Neutrophil (primary cell): ENCODE measurements around the gene TSHZ2.
"Not testable (repeated sequence)": the region's sequence is repeated elsewhere in the genome, so short reads cannot be mapped to it uniquely, and the experiment has no call there.

Experiments used
- H3K27ac ChIP-seq: fragments of 200-600 bp; sonication (generic); 2 replicates; pipeline ENCODE4 v1.5.1; 2016; ENCODE audit warnings: mild to moderate bottlenecking, moderate library complexity
- H3K27me3 ChIP-seq: fragments of 200-600 bp; sonication (generic); 2 replicates; pipeline ENCODE4 v1.6.0; 2016; ENCODE audit warnings: mild to moderate bottlenecking
- H3K36me3 ChIP-seq: fragments of 200-600 bp; sonication (generic); 2 replicates; pipeline ENCODE4 v1.5.1; 2017
- H3K4me1 ChIP-seq, 2 experiments: fragments of 200-600 bp in 1 of 2; sonication (generic) in 1 of 2; 1 replicate in 1 of 2; 2 replicates in 1 of 2; pipeline versions ENCODE4 v1.5.1 to v1.6.1; 2013 to 2016; ENCODE audit warnings: low read depth in 1 of 2, low read length in 1 of 2, mild to moderate bottlenecking in 1 of 2, moderate library complexity in 1 of 2; ENCODE audit not compliant: control insufficient read depth in 1 of 2, insufficient read depth in 1 of 2
- H3K4me3 ChIP-seq, 2 experiments: fragments of 200-600 bp in 1 of 2; sonication (generic) in 1 of 2; 1 replicate in 1 of 2; 2 replicates in 1 of 2; pipeline ENCODE4 v1.5.1; 2013 to 2016; ENCODE audit warnings: low read depth in 1 of 2, low read length in 1 of 2, mild to moderate bottlenecking in 1 of 2, moderate library complexity in 1 of 2
- H3K9me3 ChIP-seq: fragments of 200-600 bp; sonication (generic); 2 replicates; pipeline ENCODE4 v1.5.1; 2016
- TF ChIP-seq, protein P1 (sequence below): fragments of 200-600 bp; sonication (generic); IDR thresholded peaks from 2 replicates; pipeline ENCODE4 v1.5.1; 2016; ENCODE audit warnings: antibody characterized with exemption

Gene TSHZ2

GRCh38 chr20:53411891-53412290 is 439.7 kb downstream of the TSHZ2 start:
- peaks cover 39 to 41% of the 10 kb centered on the region in 2 experiments for H3K4me1 ChIP-seq
- no peaks in the 10 kb centered on the region for H3K9me3 ChIP-seq
- H3K27ac ChIP-seq: no peak overlapping the region
- H3K27me3 ChIP-seq: no peaks in the 10 kb centered on the region
- no peaks in the 10 kb centered on the region for H3K36me3 ChIP-seq
- no peak overlapping the region for H3K4me3 ChIP-seq
- TF ChIP-seq, protein P1, sequence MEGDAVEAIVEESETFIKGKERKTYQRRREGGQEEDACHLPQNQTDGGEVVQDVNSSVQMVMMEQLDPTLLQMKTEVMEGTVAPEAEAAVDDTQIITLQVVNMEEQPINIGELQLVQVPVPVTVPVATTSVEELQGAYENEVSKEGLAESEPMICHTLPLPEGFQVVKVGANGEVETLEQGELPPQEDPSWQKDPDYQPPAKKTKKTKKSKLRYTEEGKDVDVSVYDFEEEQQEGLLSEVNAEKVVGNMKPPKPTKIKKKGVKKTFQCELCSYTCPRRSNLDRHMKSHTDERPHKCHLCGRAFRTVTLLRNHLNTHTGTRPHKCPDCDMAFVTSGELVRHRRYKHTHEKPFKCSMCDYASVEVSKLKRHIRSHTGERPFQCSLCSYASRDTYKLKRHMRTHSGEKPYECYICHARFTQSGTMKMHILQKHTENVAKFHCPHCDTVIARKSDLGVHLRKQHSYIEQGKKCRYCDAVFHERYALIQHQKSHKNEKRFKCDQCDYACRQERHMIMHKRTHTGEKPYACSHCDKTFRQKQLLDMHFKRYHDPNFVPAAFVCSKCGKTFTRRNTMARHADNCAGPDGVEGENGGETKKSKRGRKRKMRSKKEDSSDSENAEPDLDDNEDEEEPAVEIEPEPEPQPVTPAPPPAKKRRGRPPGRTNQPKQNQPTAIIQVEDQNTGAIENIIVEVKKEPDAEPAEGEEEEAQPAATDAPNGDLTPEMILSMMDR: no peak

DNA sequence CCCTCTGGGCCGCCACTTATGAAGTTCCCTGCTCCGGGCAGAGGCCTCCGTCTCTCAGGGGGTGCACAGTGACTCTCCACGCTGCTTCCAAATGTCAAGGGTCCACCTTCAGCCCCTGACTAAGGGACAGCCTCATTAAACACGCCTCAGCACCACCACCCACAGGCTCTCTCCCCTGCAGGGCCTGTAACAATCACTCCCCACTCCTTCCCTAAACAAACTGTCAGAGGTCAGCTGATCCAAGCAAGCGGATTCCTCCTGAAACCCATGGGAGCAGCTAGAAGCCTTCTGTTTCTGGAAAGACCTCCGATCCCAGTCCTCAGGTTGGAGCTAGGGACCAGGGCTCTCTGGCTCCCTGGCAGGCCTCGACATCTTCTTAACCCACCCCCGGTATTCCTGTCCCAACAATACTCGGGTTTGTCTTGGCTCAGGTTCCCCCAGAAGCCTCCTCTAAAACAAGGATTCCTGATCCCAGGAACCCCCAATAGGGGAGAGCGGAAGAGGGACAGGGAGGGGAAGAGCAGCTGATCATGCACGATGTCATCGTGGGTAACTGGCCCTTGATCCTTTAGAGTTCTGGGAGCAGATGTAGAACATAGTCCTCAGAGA is 440.5 kb downstream of the TSHZ2 start:
- Histone ChIP-seq H3K4me1 (peaks cover 33 to 34% of the 10 kb centered on the region in 2 experiments), H3K9me3 (no peaks in the 10 kb centered on the region), H3K27ac (peak overlapping the region; percentile 33), H3K4me3 (peak overlapping the region in 1 of 2 experiments; percentile 11), H3K36me3 (no peaks in the 10 kb centered on the region), H3K27me3 (no peaks in the 10 kb centered on the region)
- TF ChIP-seq, protein P1: no peak

- Histone ChIP-seq H3K4me1 (peaks cover 27 to 29% of the 10 kb centered on the region in 2 experiments), H3K36me3 (no peaks in the 10 kb centered on the region), H3K27me3 (no peaks in the 10 kb centered on the region), H3K27ac (peak overlapping the region; percentile 33), H3K4me3 (peak overlapping the region in 1 of 2 experiments; percentile 11), H3K9me3 (no peaks in the 10 kb centered on the region)
- TF ChIP-seq, protein P1: peak; percentile 66
Observed at GRCh38 chr20:53413186-53413631, 441.1 kb downstream of the TSHZ2 start.

DNA sequence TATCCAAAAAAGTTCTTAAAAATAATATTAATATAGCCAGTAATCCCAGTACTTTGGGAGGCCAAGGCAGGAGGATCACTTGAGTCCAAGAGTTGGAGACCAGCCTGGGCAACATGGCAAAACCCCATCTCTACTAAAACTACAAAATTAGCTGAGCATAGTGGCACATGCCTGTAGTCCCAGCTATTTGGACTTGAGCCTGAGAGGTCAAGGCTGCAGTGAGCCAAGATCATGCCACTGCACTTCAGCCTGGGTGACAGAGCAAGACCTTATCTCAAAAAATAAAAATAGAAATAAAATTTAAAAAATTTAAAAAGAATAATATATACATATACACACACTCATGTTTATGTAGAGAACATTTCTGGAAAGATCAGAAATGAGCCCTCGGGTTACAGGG is 441.7 kb downstream of the TSHZ2 start:
- H3K27me3 ChIP-seq, H3K4me3 ChIP-seq, H3K27ac ChIP-seq, H3K36me3 ChIP-seq, H3K9me3 ChIP-seq: not testable (repeated sequence)
- H3K4me1 ChIP-seq: peaks cover 21 to 23% of the 10 kb centered on the region in 2 experiments

DNA sequence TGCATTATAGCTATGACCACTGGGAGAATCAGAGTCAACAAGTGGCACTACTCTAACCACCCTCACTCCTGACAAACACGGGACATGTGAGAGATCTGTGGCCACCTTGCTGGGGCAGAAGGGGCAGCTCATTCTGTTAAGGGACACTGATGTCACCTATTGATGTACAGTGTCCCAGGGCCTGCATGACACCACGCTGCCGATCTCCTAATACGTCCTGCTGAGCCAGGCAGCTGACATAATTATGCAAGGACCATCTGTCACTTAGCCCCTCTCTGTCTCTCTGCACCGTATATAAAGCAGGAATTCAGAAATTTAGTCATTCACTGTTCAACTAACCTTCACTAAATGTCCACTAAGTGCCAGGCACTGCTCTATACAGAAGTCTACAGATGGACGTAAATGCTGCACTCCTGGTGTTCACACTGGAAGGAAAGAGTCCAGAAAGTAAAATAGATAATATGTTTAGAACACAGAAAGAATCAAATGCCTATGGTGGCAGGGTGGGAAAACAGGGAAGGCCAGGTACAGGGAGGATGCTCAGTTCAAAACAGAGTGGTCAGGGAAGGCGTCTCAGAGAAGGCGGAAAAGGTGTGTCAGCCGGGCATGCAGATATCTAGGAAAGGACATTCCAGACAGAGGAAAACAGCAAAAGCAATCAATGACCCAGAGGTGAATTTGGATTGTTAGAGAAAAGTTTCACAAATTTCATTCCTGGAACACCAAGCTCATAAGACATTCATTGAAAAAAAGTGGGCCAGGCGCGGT is 447.7 kb downstream of the TSHZ2 start:
- Histone ChIP-seq H3K4me3 (no peak overlapping the region), H3K27ac (no peak overlapping the region), H3K36me3 (no peaks in the 10 kb centered on the region), H3K27me3 (no peaks in the 10 kb centered on the region), H3K4me1 (peaks cover 0 to under 1% of the 10 kb centered on the region in 2 experiments), H3K9me3 (no peaks in the 10 kb centered on the region)
- TF ChIP-seq, protein P1: no peak

GRCh38 chr20:53421343-53421742 is 449.2 kb downstream of the TSHZ2 start:
- Histone ChIP-seq H3K4me3 (no peak overlapping the region), H3K9me3 (no peaks in the 10 kb centered on the region), H3K4me1 (peaks cover 14% of the 10 kb centered on the region in 2 experiments), H3K27ac (no peak overlapping the region), H3K27me3 (no peaks in the 10 kb centered on the region), H3K36me3 (no peaks in the 10 kb centered on the region)
- TF ChIP-seq, protein P1: no peak
